ENCODE results near the gene CHKB.

CHKB gene

GRCh38 chr22:50572965-50573364, 9.7 kb downstream of the CHKB start:
- Histone ChIP-seq H3K9me3 (ENCODE audit: control extremely low read depth in 1 of 5, control insufficient read depth in 4 of 5, insufficient read depth in 2 of 5, low read depth in 1 of 5, low read length in 4 of 5) (no peaks in the 10 kb centered on the region), H3K36me3 (ENCODE audit: control insufficient read depth in 4 of 4, insufficient read depth in 4 of 4, low read length in 3 of 4) (peaks cover 0 to 70% (median 24%) of the 10 kb centered on the region in 4 experiments), H3K27me3 (replicated peaks in 2 of 5; ENCODE audit: control insufficient read depth in 4 of 5, insufficient read depth in 5 of 5, low read length in 4 of 5) (no peaks in the 10 kb centered on the region), H3K4me1 (ENCODE audit: control extremely low read depth in 1 of 4, control insufficient read depth in 4 of 4, insufficient read depth in 4 of 4, low read length in 3 of 4) (peaks cover 0 to 6% (median 4%) of the 10 kb centered on the region in 4 experiments), H3K4me3 (ENCODE audit: control insufficient read depth in 1 of 7, extremely low read depth in 1 of 7, insufficient read depth in 4 of 7, low read depth in 2 of 7, low read length in 6 of 7) (no peak overlapping the region), H3K27ac (ENCODE audit: insufficient read depth in 1 of 2, low read depth in 1 of 2, low read length in 2 of 2, poor library complexity in 1 of 2, severe bottlenecking in 2 of 2) (no peak overlapping the region)
- WGBS (ENCODE audit: insufficient coverage): 99% methylated on average over 11 of the region's 11 CpGs
- ChIA-PET POLR2A (interaction anchor here (1.1 kb wide), 1 partner anchor 36 kb away, joined by 4 read pairs; no protein-coding TSS in a partner anchor), CTCF (interaction anchor here (0.8 to 3.0 kb wide), 3 partner anchors 10 to 51 kb away, joined by 3 to 14 read pairs (median 3); partner anchors contain the start of gene SYCE3)
- DNase-seq: no peak

- Histone ChIP-seq H3K27me3 (replicated peaks in 2 of 5; ENCODE audit: control insufficient read depth in 4 of 5, insufficient read depth in 5 of 5, low read length in 4 of 5) (no peaks in the 10 kb centered on the region), H3K36me3 (ENCODE audit: control insufficient read depth in 4 of 4, insufficient read depth in 4 of 4, low read length in 3 of 4) (peaks cover 0 to 66% (median 26%) of the 10 kb centered on the region in 4 experiments), H3K9me3 (ENCODE audit: control extremely low read depth in 1 of 5, control insufficient read depth in 4 of 5, insufficient read depth in 2 of 5, low read depth in 1 of 5, low read length in 4 of 5) (no peaks in the 10 kb centered on the region), H3K4me3 (ENCODE audit: control insufficient read depth in 1 of 7, extremely low read depth in 1 of 7, insufficient read depth in 4 of 7, low read depth in 2 of 7, low read length in 6 of 7) (no peak overlapping the region), H3K27ac (ENCODE audit: insufficient read depth in 1 of 2, low read depth in 1 of 2, low read length in 2 of 2, poor library complexity in 1 of 2, severe bottlenecking in 2 of 2) (no peak overlapping the region), H3K4me1 (ENCODE audit: control extremely low read depth in 1 of 4, control insufficient read depth in 4 of 4, insufficient read depth in 4 of 4, low read length in 3 of 4) (no peaks in the 10 kb centered on the region)
- no peak for DNase-seq
- CTCF ChIA-PET: interaction anchor here (1.0 to 3.0 kb wide), 4 partner anchors 8 to 49 kb away, joined by 3 to 14 read pairs (median 4); partner anchors contain the start of gene SYCE3
- POLR2A ChIA-PET: no interaction called here
- WGBS (ENCODE audit: insufficient coverage): 97% methylated on average over 26 of the region's 26 CpGs
These were observed 11.1 kb downstream of the CHKB start for GRCh38 chr22:50571264-50572175.

- Histone ChIP-seq H3K9me3 (ENCODE audit: control extremely low read depth in 1 of 5, control insufficient read depth in 4 of 5, insufficient read depth in 2 of 5, low read depth in 1 of 5, low read length in 4 of 5) (no peaks in the 10 kb centered on the region), H3K4me3 (ENCODE audit: control insufficient read depth in 1 of 7, extremely low read depth in 1 of 7, insufficient read depth in 4 of 7, low read depth in 2 of 7, low read length in 6 of 7) (no peak overlapping the region), H3K27me3 (replicated peaks in 2 of 5; ENCODE audit: control insufficient read depth in 4 of 5, insufficient read depth in 5 of 5, low read length in 4 of 5) (no peaks in the 10 kb centered on the region), H3K4me1 (ENCODE audit: control extremely low read depth in 1 of 4, control insufficient read depth in 4 of 4, insufficient read depth in 4 of 4, low read length in 3 of 4) (no peaks in the 10 kb centered on the region), H3K27ac (ENCODE audit: insufficient read depth in 1 of 2, low read depth in 1 of 2, low read length in 2 of 2, poor library complexity in 1 of 2, severe bottlenecking in 2 of 2) (no peak overlapping the region), H3K36me3 (ENCODE audit: control insufficient read depth in 4 of 4, insufficient read depth in 4 of 4, low read length in 3 of 4) (peaks cover 0 to 63% (median 26%) of the 10 kb centered on the region in 4 experiments)
- ChIA-PET CTCF (interaction anchor here (1.0 to 3.0 kb wide), 3 partner anchors 7 to 50 kb away, joined by 3 to 14 read pairs (median 4); partner anchors contain the start of gene SYCE3), POLR2A (no interaction called here)
- WGBS (ENCODE audit: insufficient coverage): 98% methylated on average over 12 of the region's 12 CpGs
- DNase-seq: no peak
These were observed 11.8 kb downstream of the CHKB start for GRCh38 chr22:50570861-50571260.

GRCh38 chr22:50569896-50570535, 12.6 kb downstream of the CHKB start:
- CTCF ChIA-PET: interaction anchor here (1.0 kb wide), 1 partner anchor 32 kb away, joined by 3 read pairs; no protein-coding TSS in a partner anchor
- Histone ChIP-seq H3K27ac (ENCODE audit: insufficient read depth in 1 of 2, low read depth in 1 of 2, low read length in 2 of 2, poor library complexity in 1 of 2, severe bottlenecking in 2 of 2) (no peak overlapping the region), H3K4me1 (ENCODE audit: control extremely low read depth in 1 of 4, control insufficient read depth in 4 of 4, insufficient read depth in 4 of 4, low read length in 3 of 4) (no peaks in the 10 kb centered on the region), H3K36me3 (ENCODE audit: control insufficient read depth in 4 of 4, insufficient read depth in 4 of 4, low read length in 3 of 4) (peaks cover 0 to 57% (median 26%) of the 10 kb centered on the region in 4 experiments), H3K9me3 (ENCODE audit: control extremely low read depth in 1 of 5, control insufficient read depth in 4 of 5, insufficient read depth in 2 of 5, low read depth in 1 of 5, low read length in 4 of 5) (no peaks in the 10 kb centered on the region), H3K4me3 (ENCODE audit: control insufficient read depth in 1 of 7, extremely low read depth in 1 of 7, insufficient read depth in 4 of 7, low read depth in 2 of 7, low read length in 6 of 7) (no peak overlapping the region), H3K27me3 (replicated peaks in 2 of 5; ENCODE audit: control insufficient read depth in 4 of 5, insufficient read depth in 5 of 5, low read length in 4 of 5) (no peaks in the 10 kb centered on the region)
- 98% methylated on average over 9 of the region's 13 CpGs for WGBS (ENCODE audit: insufficient coverage)
- DNase-seq: no peak
- POLR2A ChIA-PET: interaction anchor here (1.0 kb wide), 1 partner anchor 12 kb away, joined by 3 read pairs; the partner anchor contains the start of gene CHKB

GRCh38 chr22:50569041-50569459, 13.6 kb downstream of the CHKB start:
- H3K4me1 ChIP-seq (ENCODE audit: control extremely low read depth in 1 of 4, control insufficient read depth in 4 of 4, insufficient read depth in 4 of 4, low read length in 3 of 4): peaks cover 0 to under 1% (median 0%) of the 10 kb centered on the region in 4 experiments
- no peak for DNase-seq
- 96% methylated on average over 7 of the region's 8 CpGs for WGBS (ENCODE audit: insufficient coverage)
- H3K36me3 ChIP-seq (ENCODE audit: control insufficient read depth in 4 of 4, insufficient read depth in 4 of 4, low read length in 3 of 4): peaks cover 0 to 54% (median 24%) of the 10 kb centered on the region in 4 experiments
- ChIA-PET CTCF (interaction anchor here (1.2 kb wide), 1 partner anchor 43 kb away, joined by 3 read pairs; the partner anchor contains the start of gene SCO2), POLR2A (interaction anchor here (1.0 kb wide), 1 partner anchor 13 kb away, joined by 3 read pairs; the partner anchor contains the start of gene CHKB)
- no peak overlapping the region for H3K27ac ChIP-seq (ENCODE audit: insufficient read depth in 1 of 2, low read depth in 1 of 2, low read length in 2 of 2, poor library complexity in 1 of 2, severe bottlenecking in 2 of 2)
- H3K4me3 ChIP-seq (ENCODE audit: control insufficient read depth in 1 of 7, extremely low read depth in 1 of 7, insufficient read depth in 4 of 7, low read depth in 2 of 7, low read length in 6 of 7): no peak overlapping the region
- H3K9me3 ChIP-seq (ENCODE audit: control extremely low read depth in 1 of 5, control insufficient read depth in 4 of 5, insufficient read depth in 2 of 5, low read depth in 1 of 5, low read length in 4 of 5): no peaks in the 10 kb centered on the region
- H3K27me3 ChIP-seq (replicated peaks in 2 of 5; ENCODE audit: control insufficient read depth in 4 of 5, insufficient read depth in 5 of 5, low read length in 4 of 5): no peaks in the 10 kb centered on the region

- no peak overlapping the region for H3K27ac ChIP-seq (ENCODE audit: insufficient read depth in 1 of 2, low read depth in 1 of 2, low read length in 2 of 2, poor library complexity in 1 of 2, severe bottlenecking in 2 of 2)
- ChIA-PET CTCF (interaction anchor here (0.6 to 1.2 kb wide), 3 partner anchors 24 to 45 kb away, joined by 3 read pairs; partner anchors contain the start of gene SCO2), POLR2A (no interaction called here)
- peaks cover 0 to 2% (median 0%) of the 10 kb centered on the region in 5 experiments for H3K27me3 ChIP-seq (replicated peaks in 2 of 5; ENCODE audit: control insufficient read depth in 4 of 5, insufficient read depth in 5 of 5, low read length in 4 of 5)
- no peak overlapping the region for H3K4me3 ChIP-seq (ENCODE audit: control insufficient read depth in 1 of 7, extremely low read depth in 1 of 7, insufficient read depth in 4 of 7, low read depth in 2 of 7, low read length in 6 of 7)
- peaks cover 0 to 50% (median 23%) of the 10 kb centered on the region in 4 experiments for H3K36me3 ChIP-seq (ENCODE audit: control insufficient read depth in 4 of 4, insufficient read depth in 4 of 4, low read length in 3 of 4)
- peaks cover 0 to 4% (median 2%) of the 10 kb centered on the region in 4 experiments for H3K4me1 ChIP-seq (ENCODE audit: control extremely low read depth in 1 of 4, control insufficient read depth in 4 of 4, insufficient read depth in 4 of 4, low read length in 3 of 4)
- WGBS (ENCODE audit: insufficient coverage): 100% methylated on average over 4 of the region's 7 CpGs
- no peaks in the 10 kb centered on the region for H3K9me3 ChIP-seq (ENCODE audit: control extremely low read depth in 1 of 5, control insufficient read depth in 4 of 5, insufficient read depth in 2 of 5, low read depth in 1 of 5, low read length in 4 of 5)
- DNase-seq: no peak
These were observed 14.0 kb downstream of the CHKB start for GRCh38 chr22:50568626-50569025.

All from common myeloid progenitor, CD34-positive (primary cell).